SU-DHL-6 (cell line): ENCODE results near the gene LGALS8.

Source experiments
- EZH2phosphoT487 ChIP-seq: fragments of 200-600 bp; sonication (generic), shearing (Covaris generic); conservative IDR thresholded peaks from 2 replicates; pipeline ENCODE4 v1.6.1; 2018; ENCODE audit warnings: mild to moderate bottlenecking, antibody characterized with exemption, low read length, moderate library complexity, mixed read lengths
- TF ChIP-seq, protein P1 (sequence below): fragments of 200-600 bp; sonication (generic); IDR thresholded peaks from one replicate; pipeline ENCODE4 v1.5.1; 2017; ENCODE audit warnings: antibody characterized with exemption, mild to moderate bottlenecking, low read length, moderate library complexity; ENCODE audit not compliant: insufficient read depth, poor library complexity, severe bottlenecking

DNA sequence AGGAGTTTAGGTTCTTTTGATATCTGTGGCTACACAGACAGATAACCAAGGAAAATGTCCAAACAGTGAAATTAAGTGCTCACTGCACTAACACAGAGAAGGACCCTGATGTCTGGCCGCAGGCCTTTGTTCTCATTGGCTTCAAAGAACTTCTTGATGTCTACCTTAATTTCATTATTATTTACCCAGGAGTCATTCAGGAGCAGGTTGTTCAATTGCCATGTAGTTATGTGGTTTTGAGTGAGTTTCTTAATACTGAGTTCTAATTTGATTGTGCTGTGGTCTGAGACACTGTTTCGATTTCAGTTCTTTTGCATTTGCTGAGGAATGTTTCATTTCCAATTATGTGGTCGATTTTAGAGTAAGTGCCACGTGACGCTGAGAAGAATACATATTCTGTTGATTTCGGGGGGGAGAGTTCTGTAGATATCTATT, 15.2 kb upstream of the LGALS8 start:
- TF ChIP-seq, protein P1, sequence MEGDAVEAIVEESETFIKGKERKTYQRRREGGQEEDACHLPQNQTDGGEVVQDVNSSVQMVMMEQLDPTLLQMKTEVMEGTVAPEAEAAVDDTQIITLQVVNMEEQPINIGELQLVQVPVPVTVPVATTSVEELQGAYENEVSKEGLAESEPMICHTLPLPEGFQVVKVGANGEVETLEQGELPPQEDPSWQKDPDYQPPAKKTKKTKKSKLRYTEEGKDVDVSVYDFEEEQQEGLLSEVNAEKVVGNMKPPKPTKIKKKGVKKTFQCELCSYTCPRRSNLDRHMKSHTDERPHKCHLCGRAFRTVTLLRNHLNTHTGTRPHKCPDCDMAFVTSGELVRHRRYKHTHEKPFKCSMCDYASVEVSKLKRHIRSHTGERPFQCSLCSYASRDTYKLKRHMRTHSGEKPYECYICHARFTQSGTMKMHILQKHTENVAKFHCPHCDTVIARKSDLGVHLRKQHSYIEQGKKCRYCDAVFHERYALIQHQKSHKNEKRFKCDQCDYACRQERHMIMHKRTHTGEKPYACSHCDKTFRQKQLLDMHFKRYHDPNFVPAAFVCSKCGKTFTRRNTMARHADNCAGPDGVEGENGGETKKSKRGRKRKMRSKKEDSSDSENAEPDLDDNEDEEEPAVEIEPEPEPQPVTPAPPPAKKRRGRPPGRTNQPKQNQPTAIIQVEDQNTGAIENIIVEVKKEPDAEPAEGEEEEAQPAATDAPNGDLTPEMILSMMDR = no peak
- no peak for TF ChIP-seq EZH2phosphoT487
